Sigmoid colon (tissue), 7 donors: ENCODE data around the gene PDE4D. TPM values are rescaled to one million over a fixed set of nuclear protein-coding genes. Genes with fewer than 3 reads are reported as not detected.

Experiments used
- DNase-seq: peaks from one replicate; pipeline ENCODE4 v3.0.0-alpha.2; 2019
- H3K27ac ChIP-seq, 4 donors: fragments of 200-600 bp; sonication (generic); one replicate each; pipeline ENCODE4 v1.5.1; 2016 to 2019; ENCODE audit warnings: mild to moderate bottlenecking in 1 of 4
- H3K27me3 ChIP-seq, 3 donors: fragments of 200-600 bp; sonication (generic); one replicate each; pipeline ENCODE4 v1.5.1; 2019; ENCODE audit warnings: mild to moderate bottlenecking in 1 of 3
- H3K36me3 ChIP-seq, 4 donors: fragments of 200-600 bp; sonication (generic); one replicate each; pipeline ENCODE4 v1.5.1; 2016 to 2019
- H3K4me1 ChIP-seq, 4 donors: fragments of 200-600 bp; sonication (generic); one replicate each; pipeline ENCODE4 v1.5.1; 2017 to 2019
- H3K4me3 ChIP-seq, 4 donors: fragments of 200-600 bp; sonication (generic); one replicate each; pipeline ENCODE4 v1.5.1; 2017 to 2019; ENCODE audit warnings: mild to moderate bottlenecking in 2 of 4, moderate library complexity in 1 of 4
- H3K9me3 ChIP-seq, 4 donors: fragments of 200-600 bp in 3 of 4; sonication (generic) in 3 of 4; one replicate each; pipeline versions ENCODE4 v1.5.1 to v1.6.1; 2013 to 2019
- EP300 ChIP-seq, 4 donors: sonication (generic); formaldehyde crosslinking; IDR thresholded peaks; one replicate each; pipeline ENCODE4 v1.6.1; 2017; ENCODE audit warnings: antibody characterized with exemption in 4 of 4
- POLR2A ChIP-seq, 2 donors: fragments of 450-650 bp; IDR thresholded peaks; one replicate each; pipeline ENCODE4 v1.6.1; 2016; ENCODE audit warnings: antibody characterized with exemption in 2 of 2, mild to moderate bottlenecking in 2 of 2, moderate library complexity in 2 of 2
- POLR2AphosphoS5 ChIP-seq, 4 donors: sonication (generic); formaldehyde crosslinking; IDR thresholded peaks; one replicate each; pipeline ENCODE4 v1.6.1; 2017; ENCODE audit warnings: antibody characterized with exemption in 4 of 4
- WGBS, 2 donors: extraction: QIAGEN DNeasy Blood & Tissue Kit; methylation state at CpG; one replicate each; pipeline ENCODE4 v1.1.7; 2013; 5-methylcytosine and 5-hydroxymethylcytosine counted together
- intact Hi-C: fragments of 100-400 bp; cut with DNase I; formaldehyde crosslinking; loops from one replicate; pipeline ENCODE4 v1.15.1; 2023
- polyA plus RNA-seq, 3 donors: library from polyadenylated mRNA; stranded (reverse); fragments of 200-250 nt; gene quantifications; one replicate each; pipeline ENCODE4 v1.2.3, GENCODE V29; 2013
- total RNA-seq, 4 donors: library from RNA; depleted of rRNA; stranded (reverse); fragments of >200 nt; gene quantifications; one replicate each; pipeline ENCODE4 v1.1.0, GENCODE V29; 2016
- TF ChIP-seq, protein P1 (sequence below), 4 experiments: fragments of 450-650 bp in 3 of 4; fragments of 200-600 bp in 1 of 4; IDR thresholded peaks; one replicate each; pipeline ENCODE4 v1.5.1; 2016 to 2019; ENCODE audit warnings: antibody characterized with exemption in 4 of 4, mild to moderate bottlenecking in 3 of 4, moderate library complexity in 2 of 4
- donor health status: healthy with polysubstance abuse.
- donor health status: Bipolar disorder and iron deficiency.
- donor health status: healthy.

PDE4D gene
- total and polyA plus RNA-seq, 7 donors: 6.0 to 289 (median 169) TPM

DNA sequence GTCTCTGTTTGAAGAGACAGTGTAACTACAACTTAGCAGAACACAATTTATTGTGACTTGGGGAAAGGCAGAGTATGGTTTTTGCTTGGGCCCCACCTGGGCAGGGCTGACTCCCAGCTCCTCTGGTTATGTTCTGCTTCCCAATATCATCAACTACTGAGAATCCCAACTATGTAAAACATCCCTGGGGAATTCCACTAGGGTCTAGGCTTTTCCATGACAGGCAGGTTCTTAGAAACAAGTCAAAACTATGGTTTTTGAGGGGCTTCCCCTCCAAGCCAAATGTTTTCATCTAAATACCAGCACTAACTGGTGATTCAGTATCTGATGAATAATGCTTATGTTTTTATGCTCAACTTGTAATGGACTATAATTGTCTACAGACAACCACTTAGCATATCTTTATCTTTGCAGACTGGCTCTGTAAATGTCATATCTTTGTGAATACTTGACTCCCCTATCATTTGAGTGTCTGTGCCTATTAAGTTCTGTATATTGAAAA is 409.5 kb downstream of the PDE4D start:
- Histone ChIP-seq H3K4me1 (peaks cover 0 to 57% (median 37%) of the 10 kb centered on the region in 4 donors), H3K36me3 (no peaks in the 10 kb centered on the region), H3K4me3 (no peak overlapping the region), H3K9me3 (no peaks in the 10 kb centered on the region), H3K27ac (peak overlapping the region in 1 of 4 donors; percentile 3), H3K27me3 (no peaks in the 10 kb centered on the region)
- intact Hi-C loops: no loop called here
- no peak for DNase-seq
- TF ChIP-seq EP300 (IDR thresholded peaks at IDR 0.05): no peak
- no peak for TF ChIP-seq POLR2AphosphoS5 (IDR thresholded peaks at IDR 0.05)
- no peak for TF ChIP-seq POLR2A (IDR thresholded peaks at IDR 0.05)
- TF ChIP-seq, protein P1, sequence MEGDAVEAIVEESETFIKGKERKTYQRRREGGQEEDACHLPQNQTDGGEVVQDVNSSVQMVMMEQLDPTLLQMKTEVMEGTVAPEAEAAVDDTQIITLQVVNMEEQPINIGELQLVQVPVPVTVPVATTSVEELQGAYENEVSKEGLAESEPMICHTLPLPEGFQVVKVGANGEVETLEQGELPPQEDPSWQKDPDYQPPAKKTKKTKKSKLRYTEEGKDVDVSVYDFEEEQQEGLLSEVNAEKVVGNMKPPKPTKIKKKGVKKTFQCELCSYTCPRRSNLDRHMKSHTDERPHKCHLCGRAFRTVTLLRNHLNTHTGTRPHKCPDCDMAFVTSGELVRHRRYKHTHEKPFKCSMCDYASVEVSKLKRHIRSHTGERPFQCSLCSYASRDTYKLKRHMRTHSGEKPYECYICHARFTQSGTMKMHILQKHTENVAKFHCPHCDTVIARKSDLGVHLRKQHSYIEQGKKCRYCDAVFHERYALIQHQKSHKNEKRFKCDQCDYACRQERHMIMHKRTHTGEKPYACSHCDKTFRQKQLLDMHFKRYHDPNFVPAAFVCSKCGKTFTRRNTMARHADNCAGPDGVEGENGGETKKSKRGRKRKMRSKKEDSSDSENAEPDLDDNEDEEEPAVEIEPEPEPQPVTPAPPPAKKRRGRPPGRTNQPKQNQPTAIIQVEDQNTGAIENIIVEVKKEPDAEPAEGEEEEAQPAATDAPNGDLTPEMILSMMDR (IDR thresholded peaks at IDR 0.05): no peak

DNA sequence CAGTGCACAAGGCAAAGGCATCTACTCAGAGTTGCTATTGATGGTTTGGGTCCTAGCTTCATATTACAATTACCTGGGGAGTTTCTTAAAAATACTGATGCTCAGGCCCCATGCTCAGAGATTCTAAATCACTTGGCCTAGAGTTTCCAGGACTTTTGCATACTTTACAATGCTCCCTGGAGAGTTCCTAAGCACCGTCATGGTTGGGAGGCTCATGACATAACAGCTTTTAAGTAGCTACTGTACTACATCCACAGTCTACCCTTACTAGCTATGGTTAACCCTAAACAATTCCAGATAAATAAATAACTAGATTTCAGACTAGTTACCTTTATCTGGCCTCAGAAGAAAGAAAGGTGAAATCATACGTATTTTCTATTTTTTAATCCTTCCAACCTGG is 414.4 kb downstream of the PDE4D start:
- H3K9me3 ChIP-seq: no peaks in the 10 kb centered on the region
- no peak for TF ChIP-seq POLR2A (IDR thresholded peaks at IDR 0.05)
- TF ChIP-seq EP300 (IDR thresholded peaks at IDR 0.05): no peak
- no peak for TF ChIP-seq POLR2AphosphoS5 (IDR thresholded peaks at IDR 0.05)
- TF ChIP-seq, protein P1 (IDR thresholded peaks at IDR 0.05): no peak
- H3K4me3 ChIP-seq: no peak overlapping the region
- H3K4me1 ChIP-seq: peaks cover 0 to 9% (median 6%) of the 10 kb centered on the region in 4 donors
- H3K36me3 ChIP-seq: no peaks in the 10 kb centered on the region
- no peak for DNase-seq
- H3K27ac ChIP-seq: no peak overlapping the region
- H3K27me3 ChIP-seq: no peaks in the 10 kb centered on the region
- WGBS, 2 donors: 46 to 87% methylated on average over 2 of the region's 2 CpGs
- intact Hi-C loops: no loop called here

DNA sequence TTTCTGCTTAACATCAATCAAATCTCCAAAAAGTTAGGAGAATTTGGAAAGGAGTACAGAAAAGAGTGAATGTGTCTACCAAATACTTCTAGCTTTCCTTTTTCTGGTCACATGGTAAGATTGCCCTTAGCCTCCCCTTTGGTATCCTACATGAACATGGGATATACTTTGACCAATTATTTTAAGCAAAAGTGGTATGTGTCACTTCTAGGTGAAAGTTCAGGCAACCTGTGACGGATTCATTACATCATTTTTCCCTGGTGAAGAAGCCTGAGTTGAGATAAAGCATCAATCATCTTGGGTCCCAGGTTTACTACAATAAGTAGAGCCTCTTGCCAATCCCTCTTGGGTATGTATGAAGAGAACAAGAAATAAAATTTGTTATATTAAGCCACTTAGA is 419.2 kb downstream of the PDE4D start:
- no peak for DNase-seq
- no peaks in the 10 kb centered on the region for H3K9me3 ChIP-seq
- WGBS, 2 donors: 88 to 91% methylated on average over 1 of the region's 1 CpG
- H3K4me1 ChIP-seq: peaks cover 0 to 24% (median 11%) of the 10 kb centered on the region in 4 donors
- TF ChIP-seq POLR2AphosphoS5 (IDR thresholded peaks at IDR 0.05): no peak
- TF ChIP-seq POLR2A (IDR thresholded peaks at IDR 0.05): no peak
- TF ChIP-seq EP300 (IDR thresholded peaks at IDR 0.05): no peak
- TF ChIP-seq, protein P1 (IDR thresholded peaks at IDR 0.05): no peak
- H3K4me3 ChIP-seq: no peak overlapping the region
- intact Hi-C loops: no loop called here
- H3K27me3 ChIP-seq: no peaks in the 10 kb centered on the region
- no peaks in the 10 kb centered on the region for H3K36me3 ChIP-seq
- no peak overlapping the region for H3K27ac ChIP-seq

DNA sequence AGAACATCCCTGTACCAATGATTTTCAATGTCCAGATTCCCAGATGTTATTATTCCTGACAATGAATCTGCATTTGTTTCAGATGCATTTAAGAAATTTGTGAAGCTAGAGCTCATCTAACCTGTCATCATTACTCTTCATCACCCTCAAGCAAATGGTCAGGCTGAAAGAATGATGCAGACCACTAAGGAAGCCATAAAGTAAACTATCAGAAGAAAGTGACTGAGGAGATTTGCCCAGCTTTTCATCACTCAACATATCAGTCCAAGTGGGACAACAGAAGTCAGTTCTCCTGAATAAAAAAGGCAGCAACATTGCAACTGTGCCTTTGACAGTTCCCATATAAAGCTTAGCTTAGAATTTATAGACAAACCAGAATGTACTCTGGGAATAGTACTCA is 419.9 kb downstream of the PDE4D start:
- Histone ChIP-seq H3K9me3 (no peaks in the 10 kb centered on the region), H3K4me3 (no peak overlapping the region), H3K36me3 (no peaks in the 10 kb centered on the region), H3K4me1 (peaks cover 0 to 24% (median 11%) of the 10 kb centered on the region in 4 donors), H3K27me3 (no peaks in the 10 kb centered on the region), H3K27ac (no peak overlapping the region)
- TF ChIP-seq POLR2A (IDR thresholded peaks at IDR 0.05) (no peak), EP300 (IDR thresholded peaks at IDR 0.05) (no peak), POLR2AphosphoS5 (IDR thresholded peaks at IDR 0.05) (no peak)
- TF ChIP-seq, protein P1 (IDR thresholded peaks at IDR 0.05): no peak
- no peak for DNase-seq
- intact Hi-C loops: no loop called here

DNA sequence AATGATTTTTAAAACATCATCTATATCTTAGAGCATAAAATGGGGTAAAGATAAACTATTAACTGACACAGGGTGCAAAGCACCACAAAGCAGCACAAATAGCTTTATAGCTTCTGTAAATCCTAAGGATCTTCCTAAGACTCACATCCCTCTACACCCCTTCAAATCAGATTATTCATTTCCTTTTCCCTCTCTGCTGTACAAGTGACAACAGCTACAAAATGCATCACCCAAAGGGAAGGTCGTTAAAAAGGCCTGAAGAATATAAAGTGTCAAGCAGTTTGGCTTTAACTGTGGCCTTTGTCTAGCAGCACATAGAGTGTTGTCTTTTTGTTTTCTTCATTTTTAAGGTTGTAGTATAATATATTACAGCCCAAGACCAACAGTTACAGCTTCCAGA is 422.1 kb downstream of the PDE4D start:
- Histone ChIP-seq H3K36me3 (no peaks in the 10 kb centered on the region), H3K9me3 (no peaks in the 10 kb centered on the region), H3K27ac (no peak overlapping the region), H3K4me3 (no peak overlapping the region), H3K4me1 (peaks cover 0 to 24% (median 11%) of the 10 kb centered on the region in 4 donors), H3K27me3 (no peaks in the 10 kb centered on the region)
- DNase-seq: no peak
- 7 to 41% methylated on average over 1 of the region's 1 CpG for WGBS, 2 donors
- intact Hi-C loops: no loop called here
- TF ChIP-seq EP300 (IDR thresholded peaks at IDR 0.05) (no peak), POLR2A (IDR thresholded peaks at IDR 0.05) (no peak)
